ENCODE measurements around the gene CASP9.
"Not testable (repeated sequence)": the region's sequence is repeated elsewhere in the genome, so short reads cannot be mapped to it uniquely, and the experiment has no call there.

CASP9 gene

GRCh38 chr1:15500184-15501178, 23.5 kb downstream of the CASP9 start:
- no peak for DNase-seq (ENCODE audit: low read depth)

- DNase-seq (ENCODE audit: low read depth) = no peak
Measured at GRCh38 chr1:15493869-15494390, 30.1 kb downstream of the CASP9 start.

GRCh38 chr1:15492596-15492995, 31.4 kb downstream of the CASP9 start:
- no peak for DNase-seq (ENCODE audit: low read depth)

GRCh38 chr1:15491010-15491409, 33.0 kb downstream of the CASP9 start:
- DNase-seq (ENCODE audit: low read depth) = not testable (repeated sequence)

- no peak for DNase-seq (ENCODE audit: low read depth)
Measured at GRCh38 chr1:15489052-15489736, 34.8 kb downstream of the CASP9 start.

GRCh38 chr1:15488371-15488770, 35.6 kb downstream of the CASP9 start:
- DNase-seq (ENCODE audit: low read depth) = no peak

GRCh38 chr1:15486844-15487610, 37.0 kb downstream of the CASP9 start:
- DNase-seq (ENCODE audit: low read depth) = not testable (repeated sequence)

- no peak for DNase-seq (ENCODE audit: low read depth)
Measured at GRCh38 chr1:15485636-15486035, 38.4 kb downstream of the CASP9 start.

GRCh38 chr1:15484443-15484842, 39.6 kb downstream of the CASP9 start:
- not testable (repeated sequence) for DNase-seq (ENCODE audit: low read depth)

GRCh38 chr1:15483971-15484370, 40.0 kb downstream of the CASP9 start:
- DNase-seq (ENCODE audit: low read depth) = no peak

GRCh38 chr1:15482983-15483543, 41.0 kb downstream of the CASP9 start:
- DNase-seq (ENCODE audit: low read depth) = not testable (repeated sequence)

GRCh38 chr1:15482455-15482854, 41.6 kb downstream of the CASP9 start:
- DNase-seq (ENCODE audit: low read depth) = not testable (repeated sequence)

GRCh38 chr1:15479654-15480347, 44.2 kb downstream of the CASP9 start:
- no peak for DNase-seq (ENCODE audit: low read depth)

GRCh38 chr1:15477646-15478212, 46.3 kb downstream of the CASP9 start:
- DNase-seq (ENCODE audit: low read depth) = no peak

GRCh38 chr1:15476927-15477326, 47.1 kb downstream of the CASP9 start:
- DNase-seq (ENCODE audit: low read depth) = no peak

- DNase-seq (ENCODE audit: low read depth) = no peak
Measured at GRCh38 chr1:15475752-15476314, 48.2 kb downstream of the CASP9 start, which contains the start of gene CELA2B. Gene CELA2B, plus strand, starts transcription at chr1:15476104. Its CDS starts 22 bp downstream, at chr1:15476126.

- no peak for DNase-seq (ENCODE audit: low read depth)
Measured at GRCh38 chr1:15472587-15472986, 51.4 kb downstream of the CASP9 start.

- DNase-seq (ENCODE audit: low read depth) = not testable (repeated sequence)
Measured at GRCh38 chr1:15471723-15472122, 52.3 kb downstream of the CASP9 start.

GRCh38 chr1:15471067-15471466, 52.9 kb downstream of the CASP9 start:
- DNase-seq (ENCODE audit: low read depth) = not testable (repeated sequence)

GRCh38 chr1:15469821-15470448, 54.1 kb downstream of the CASP9 start:
- not testable (repeated sequence) for DNase-seq (ENCODE audit: low read depth)

Data from T-helper 22 cell (primary cell).